ENCODE measurements around the gene BCAS4. TPM values are rescaled to one million over a fixed set of nuclear protein-coding genes. Genes with fewer than 3 reads are reported as not detected.

BCAS4 gene
- total RNA-seq, 3 donors from 2014 or later (not counting 1 experiment from before 2014, with no cell fraction given) = 7.7 to 13.5 (median 10.5) TPM

GRCh38 chr20:50797142-50797541 is 2.3 kb downstream of the BCAS4 start:
- intact Hi-C loops (cut with micrococcal nuclease) = no loop called here
- Histone ChIP-seq H3K36me3 (ENCODE audit: control insufficient read depth, insufficient read depth, low read length) (no peaks in the 10 kb centered on the region), H3K4me1 (ENCODE audit: control insufficient read depth, insufficient read depth, low read length) (peaks cover 17% of the 10 kb centered on the region), H3K27ac (ENCODE audit: low read length) (no peak overlapping the region), H3K27me3 (ENCODE audit: control insufficient read depth, insufficient read depth, low read length) (no peaks in the 10 kb centered on the region), H3K4me3 (ENCODE audit: low read length) (no peak overlapping the region), H3K9me3 (ENCODE audit: control insufficient read depth, insufficient read depth, low read length) (no peaks in the 10 kb centered on the region)
- Mint-ChIP-seq H3K4me1 (peaks cover 5 to 11% of the 10 kb centered on the region in 2 donors), H3K4me3 (peak overlapping the region; percentile 7), H3K27me3 (ENCODE audit: low read depth in 2 of 2) (no peaks in the 10 kb centered on the region), H3K36me3 (no peaks in the 10 kb centered on the region), H3K9me3 (no peaks in the 10 kb centered on the region), H3K27ac (no peak overlapping the region)
- DNase-seq (no peak), ATAC-seq (no peak)
- WGBS (ENCODE audit: insufficient coverage) = 94% methylated on average over 3 of the region's 4 CpGs
- no peak for TF ChIP-seq CTCF (IDR thresholded peaks at IDR 0.05)

DNA sequence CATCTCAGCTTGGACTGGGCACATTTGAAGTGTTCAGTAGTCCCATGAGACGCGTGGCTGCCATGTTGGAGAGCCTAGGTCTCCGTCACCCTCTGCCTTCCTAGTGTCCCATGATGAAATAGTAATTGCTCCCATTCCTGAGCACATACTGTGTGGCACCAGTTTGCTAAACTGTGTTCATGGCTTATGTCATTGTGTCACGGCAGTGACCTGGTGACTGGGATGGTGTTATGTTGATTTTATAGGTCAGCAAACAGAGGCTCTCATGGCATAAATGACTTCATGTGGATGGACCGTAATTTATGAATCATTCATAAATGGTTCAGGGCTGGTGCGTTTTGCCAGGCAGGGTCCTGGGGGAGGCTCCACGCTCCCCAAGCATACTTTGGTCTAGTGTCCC is 3.8 kb downstream of the BCAS4 start:
- no peak overlapping the region for H3K4me3 ChIP-seq (ENCODE audit: low read length)
- H3K27ac ChIP-seq (ENCODE audit: low read length) = no peak overlapping the region
- 96% methylated on average over 7 of the region's 7 CpGs for WGBS (ENCODE audit: insufficient coverage)
- Mint-ChIP-seq H3K4me3 (no peak overlapping the region), H3K9me3 (no peaks in the 10 kb centered on the region), H3K27me3 (ENCODE audit: low read depth in 2 of 2) (no peaks in the 10 kb centered on the region), H3K36me3 (no peaks in the 10 kb centered on the region), H3K27ac (no peak overlapping the region), H3K4me1 (peaks cover 5 to 11% of the 10 kb centered on the region in 2 donors)
- ATAC-seq = no peak
- H3K27me3 ChIP-seq (ENCODE audit: control insufficient read depth, insufficient read depth, low read length) = no peaks in the 10 kb centered on the region
- no peaks in the 10 kb centered on the region for H3K9me3 ChIP-seq (ENCODE audit: control insufficient read depth, insufficient read depth, low read length)
- no peaks in the 10 kb centered on the region for H3K36me3 ChIP-seq (ENCODE audit: control insufficient read depth, insufficient read depth, low read length)
- TF ChIP-seq CTCF (IDR thresholded peaks at IDR 0.05) = no peak
- intact Hi-C loops (cut with micrococcal nuclease) = no loop called here
- H3K4me1 ChIP-seq (ENCODE audit: control insufficient read depth, insufficient read depth, low read length) = peaks cover 17% of the 10 kb centered on the region
- DNase-seq = no peak

DNA sequence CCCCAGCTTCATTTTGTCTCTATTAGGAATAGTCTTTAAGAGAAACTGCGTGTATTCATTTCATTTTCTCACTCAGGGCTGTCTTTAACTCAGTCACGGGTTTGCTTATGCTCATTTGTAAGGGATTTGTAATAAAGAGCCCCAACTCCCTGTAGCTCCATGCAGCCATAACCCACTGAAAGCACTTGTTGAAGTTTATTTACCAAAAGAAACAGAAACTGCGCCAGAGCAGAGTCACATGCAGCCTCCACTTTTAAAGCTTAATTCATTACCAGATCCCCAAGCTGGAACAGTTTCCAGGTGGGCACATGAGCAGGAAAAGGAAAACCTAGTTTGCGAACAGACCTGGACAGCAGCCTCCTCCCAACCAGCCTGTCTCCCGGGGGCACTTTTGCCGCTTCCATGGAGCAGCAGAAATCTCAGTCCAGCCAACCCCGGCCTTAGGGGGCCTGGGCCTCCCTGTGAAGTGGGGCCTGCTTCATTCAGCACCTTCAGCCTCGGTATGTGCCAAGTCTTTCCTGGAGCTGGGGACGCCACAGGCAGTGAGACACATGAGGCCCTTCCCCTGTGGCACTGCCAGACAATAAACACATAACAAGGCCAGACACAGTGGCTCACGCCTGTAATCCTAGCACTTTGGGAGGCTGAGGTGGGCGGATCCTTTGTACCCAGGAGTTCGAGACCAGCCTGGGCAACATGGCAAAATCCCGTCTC is 4.5 kb downstream of the BCAS4 start:
- no peak overlapping the region for H3K4me3 ChIP-seq (ENCODE audit: low read length)
- 91% methylated on average over 11 of the region's 13 CpGs for WGBS (ENCODE audit: insufficient coverage)
- H3K9me3 ChIP-seq (ENCODE audit: control insufficient read depth, insufficient read depth, low read length) = no peaks in the 10 kb centered on the region
- intact Hi-C loops (cut with micrococcal nuclease) = no loop called here
- TF ChIP-seq CTCF (IDR thresholded peaks at IDR 0.05) = no peak
- Mint-ChIP-seq H3K4me3 (no peak overlapping the region), H3K36me3 (no peaks in the 10 kb centered on the region), H3K27me3 (ENCODE audit: low read depth in 2 of 2) (no peaks in the 10 kb centered on the region), H3K27ac (no peak overlapping the region), H3K9me3 (no peaks in the 10 kb centered on the region), H3K4me1 (peaks cover 6 to 7% of the 10 kb centered on the region in 2 donors)
- ATAC-seq (no peak), DNase-seq (no peak)
- H3K27me3 ChIP-seq (ENCODE audit: control insufficient read depth, insufficient read depth, low read length) = no peaks in the 10 kb centered on the region
- H3K4me1 ChIP-seq (ENCODE audit: control insufficient read depth, insufficient read depth, low read length) = peaks cover 11% of the 10 kb centered on the region
- H3K36me3 ChIP-seq (ENCODE audit: control insufficient read depth, insufficient read depth, low read length) = no peaks in the 10 kb centered on the region
- peak overlapping the region; percentile 37 for H3K27ac ChIP-seq (ENCODE audit: low read length)

Data from natural killer cell (primary cell).